NCI-H1694 treated with DMSO at 0.1 percent for 48 hours (cell line): Measurements from ENCODE around the gene BRD2.
A peak's percentile ranks its signal among the peaks of the same experiment; 100 is the strongest.
"Not testable (repeated sequence)": the region's sequence is repeated elsewhere in the genome, so short reads cannot be mapped to it uniquely, and the experiment has no call there.

Source experiments
- DNase-seq: peaks from one replicate; lab custom pipeline; 2025; lab: John Stamatoyannopoulos, UW

The BRD2 gene

DNA sequence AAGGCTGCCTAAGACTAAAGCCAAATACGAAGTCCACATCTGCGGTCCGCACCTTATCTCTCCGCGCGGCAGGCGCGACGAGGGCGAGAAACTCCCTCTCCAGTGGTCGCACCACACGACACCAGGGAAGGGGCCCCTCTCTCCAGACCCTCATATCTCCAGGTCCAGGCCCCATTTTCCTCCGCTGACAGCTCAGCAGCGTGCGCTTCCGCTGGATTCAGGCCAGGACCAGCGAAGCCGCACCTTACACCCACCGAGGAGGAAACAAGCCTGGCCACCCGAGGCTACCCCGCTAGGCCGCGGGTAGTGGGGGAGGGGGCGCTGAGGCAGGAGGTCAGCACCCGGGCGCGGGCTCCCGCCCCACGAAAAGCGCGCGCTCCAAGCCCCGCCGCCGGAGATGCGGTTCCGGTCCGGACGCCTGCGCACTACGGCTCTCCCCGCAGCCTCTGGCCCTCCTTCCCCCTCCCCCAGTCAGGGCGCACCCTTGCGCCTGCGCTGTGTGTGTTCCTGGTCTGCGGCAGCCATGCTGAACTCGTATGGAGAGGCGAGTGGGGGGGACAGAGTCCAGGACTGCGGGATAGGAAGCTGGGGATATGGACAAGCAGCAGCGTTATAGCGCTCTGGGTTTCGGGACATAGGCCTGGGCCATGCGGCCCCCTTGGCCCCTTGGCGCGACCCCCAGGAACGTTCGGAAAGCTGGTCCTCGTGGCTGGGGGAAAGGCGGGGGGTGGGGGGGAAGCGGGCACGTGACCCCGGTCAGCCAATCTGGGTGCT lies at the start of gene BRD2:
Gene BRD2 (plus strand): TSS at position 502 of the 774 bp plus-strand sequence. CDS start 4,305 bp downstream, outside the sequence.
- peak; percentile 88 for DNase-seq

- DNase-seq, result no peak
Measured at GRCh38 chr6:32920715-32921114, 47.7 kb upstream of the BRD2 start.

DNA sequence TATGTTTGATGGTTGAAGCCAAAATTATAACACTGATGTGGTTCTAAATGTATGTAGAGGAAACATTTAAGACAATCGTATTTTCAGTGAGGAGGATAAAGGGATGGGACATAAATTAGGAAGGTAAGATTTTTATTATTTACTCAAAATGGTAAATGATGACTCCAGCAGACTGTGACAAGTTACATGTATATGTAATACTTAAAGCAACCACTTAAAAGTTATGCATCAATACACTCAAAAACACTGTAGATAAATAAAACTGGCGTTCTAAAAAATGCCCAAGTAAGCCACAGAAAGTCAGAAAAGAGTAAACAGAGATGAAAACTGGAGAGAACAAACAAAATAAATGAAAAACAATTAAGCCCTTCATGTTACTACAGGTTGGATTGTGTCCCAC lies 46.3 kb upstream of the BRD2 start:
- no peak for DNase-seq

GRCh38 chr6:32931211-32931610 lies 37.2 kb upstream of the BRD2 start:
- no peak for DNase-seq

DNA sequence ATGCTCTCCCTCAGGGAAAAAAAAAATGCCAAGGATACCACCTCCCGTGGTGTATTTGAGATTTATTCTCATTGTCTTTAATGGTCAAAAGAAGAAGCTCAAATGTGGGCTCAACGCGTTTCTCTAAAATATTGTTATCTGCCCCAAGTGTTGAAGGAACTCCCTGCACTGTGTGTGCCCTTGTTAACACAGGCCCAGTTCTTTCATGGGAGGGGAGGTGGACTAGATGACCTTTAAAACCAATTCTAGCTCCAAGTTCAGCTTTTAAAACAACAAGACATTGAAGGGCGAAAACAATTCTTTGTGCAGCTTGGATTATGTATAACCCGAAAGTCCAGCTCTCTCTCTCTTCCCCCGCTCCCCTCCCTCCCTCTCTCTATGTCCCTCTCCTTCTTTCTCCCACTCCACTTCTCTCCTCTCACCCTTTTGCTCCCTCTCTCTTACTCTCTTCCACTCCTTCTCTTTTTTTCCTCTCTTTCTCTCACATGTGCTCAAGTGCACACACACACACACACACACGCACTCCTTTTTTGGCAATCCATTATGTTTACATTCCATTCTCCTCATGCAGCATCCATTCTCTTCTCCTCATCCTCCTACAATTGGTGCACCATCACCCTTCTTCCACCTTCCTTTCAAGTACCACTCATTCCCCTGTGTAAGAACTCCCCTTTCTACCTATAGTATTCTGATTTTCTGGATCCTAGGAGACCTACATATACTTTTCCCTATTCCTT lies 36.1 kb upstream of the BRD2 start:
- DNase-seq, result no peak

GRCh38 chr6:32933661-32934085 lies 34.7 kb upstream of the BRD2 start:
- peak; percentile 20 for DNase-seq

GRCh38 chr6:32935551-32936238 lies 32.7 kb upstream of the BRD2 start:
- no peak for DNase-seq

DNA sequence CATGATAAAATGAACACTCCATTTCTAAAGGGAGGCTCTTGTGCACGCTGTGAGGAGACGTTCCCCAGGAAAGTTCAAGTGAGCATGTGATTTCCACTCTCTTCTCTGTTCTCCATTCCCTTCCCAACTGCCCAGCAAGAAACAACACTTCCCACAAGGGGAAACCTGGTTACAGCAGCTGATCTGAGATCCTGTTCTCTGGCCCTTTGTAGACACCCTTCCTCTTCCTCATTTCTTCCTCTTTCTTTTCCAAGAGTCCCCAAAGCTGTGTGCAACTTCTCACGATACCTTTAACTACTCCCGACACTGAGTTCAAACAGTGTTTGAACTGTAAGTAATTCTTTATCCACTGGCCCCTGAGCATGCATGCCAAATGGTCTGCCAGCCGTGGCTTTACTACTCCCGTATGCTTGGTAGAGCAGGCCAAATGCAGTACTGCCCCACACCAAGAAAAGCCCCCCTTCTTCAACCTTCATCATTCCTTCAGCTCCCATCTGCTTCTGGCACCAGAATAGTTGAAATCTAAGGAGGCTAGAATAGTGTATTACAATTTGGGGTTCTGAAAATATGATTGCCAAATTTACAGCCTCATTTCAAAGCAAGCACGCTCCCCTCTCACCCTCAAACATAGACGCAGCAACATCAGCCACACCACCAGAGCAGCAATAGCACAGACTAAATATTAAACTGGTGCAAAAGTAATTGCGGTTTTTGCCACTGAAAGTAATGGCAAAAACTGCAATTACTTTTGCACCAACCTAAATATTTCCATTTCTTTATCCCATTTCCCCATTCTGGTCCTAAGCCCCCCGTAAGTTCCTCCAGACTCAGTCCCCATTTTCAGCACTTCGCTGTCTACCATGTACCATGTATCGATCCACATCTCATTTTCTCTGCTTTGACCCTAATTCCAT lies 31.9 kb upstream of the BRD2 start:
- DNase-seq, result no peak

DNA sequence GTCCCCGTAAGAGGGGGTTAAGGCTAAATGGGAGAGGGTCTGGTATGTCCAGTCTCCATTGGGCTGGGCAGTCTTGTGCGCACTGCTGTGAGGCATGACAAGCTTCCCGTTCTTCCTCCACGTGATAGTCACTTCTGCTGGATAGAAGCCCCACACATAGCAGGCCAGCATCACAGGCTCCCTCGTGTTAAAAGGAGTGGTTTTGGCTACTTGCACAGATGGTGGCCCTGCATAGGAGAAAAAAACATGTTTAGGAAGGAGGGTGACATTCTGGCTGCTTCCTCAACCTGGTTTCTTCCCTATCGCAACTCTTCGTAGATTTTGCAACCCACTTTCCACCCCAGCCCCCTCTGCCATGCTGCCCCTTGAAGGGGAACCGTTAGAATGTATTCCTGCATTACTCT lies 31.2 kb upstream of the BRD2 start:
- DNase-seq, result no peak

- DNase-seq, result no peak
Measured at GRCh38 chr6:32938494-32938893, 29.9 kb upstream of the BRD2 start.

- DNase-seq, result peak; percentile 75
Measured at GRCh38 chr6:32940656-32941213, 27.7 kb upstream of the BRD2 start, which contains the start of gene HLA-DMB. Gene HLA-DMB, minus strand, starts transcription at chr6:32941028. Its CDS starts 221 bp downstream, at chr6:32940807.

DNA sequence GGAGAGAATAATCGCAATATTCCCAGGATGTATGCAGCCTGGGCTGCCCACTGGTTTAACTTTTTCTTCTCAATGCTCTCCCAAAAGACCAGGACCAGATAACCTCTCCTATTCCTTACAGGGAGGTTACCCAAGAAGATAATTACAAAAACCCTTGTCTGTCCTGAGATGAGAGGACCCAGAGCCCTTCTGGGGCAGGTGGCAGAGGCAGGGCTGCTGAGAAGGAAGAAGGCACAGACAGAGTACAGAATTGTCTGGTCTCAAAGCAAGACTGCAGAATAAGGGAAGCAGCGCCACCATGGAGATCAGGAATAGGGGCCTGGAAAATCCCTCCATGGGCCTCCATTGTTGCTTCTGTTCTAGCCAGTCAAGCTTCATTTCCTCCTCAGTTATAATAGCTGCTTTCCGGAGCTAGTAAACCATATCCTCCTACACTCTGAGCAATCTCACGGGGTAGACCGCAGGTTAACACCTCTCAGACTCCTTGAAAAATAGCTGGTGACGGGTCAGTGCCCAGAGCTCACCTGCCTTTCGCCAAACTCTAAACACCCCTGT lies 27.1 kb upstream of the BRD2 start:
- DNase-seq, result no peak

DNA sequence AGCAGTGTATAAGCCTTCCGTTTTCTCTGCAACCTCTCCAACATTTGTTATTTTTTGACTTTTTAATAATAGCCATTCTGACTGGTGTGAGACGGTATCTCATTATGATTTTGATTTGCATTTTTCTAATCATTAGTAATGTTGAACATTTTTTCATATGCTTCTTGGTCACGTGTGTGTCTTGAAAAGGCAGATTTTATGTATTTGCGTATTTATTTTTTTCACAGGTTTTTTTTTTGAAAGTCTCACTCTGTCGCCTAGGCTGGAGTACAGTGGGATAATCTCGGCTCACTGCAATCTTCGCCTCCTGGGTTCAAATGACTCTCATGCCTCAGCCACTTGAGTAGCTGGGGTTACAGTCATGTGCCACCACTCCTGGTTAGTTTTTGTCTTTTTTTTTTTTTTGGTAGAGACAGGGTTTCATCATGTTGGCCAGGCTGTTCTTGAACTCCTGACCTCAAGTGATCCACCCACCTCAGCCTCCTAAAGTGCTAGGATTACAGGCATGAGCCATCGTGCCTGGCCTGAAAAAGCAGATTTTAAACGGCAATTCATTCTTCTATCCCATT lies 25.8 kb upstream of the BRD2 start:
- DNase-seq, result not testable (repeated sequence)

GRCh38 chr6:32943864-32944649 lies 24.3 kb upstream of the BRD2 start:
- no peak for DNase-seq

GRCh38 chr6:32945108-32945760 lies 23.2 kb upstream of the BRD2 start:
- no peak for DNase-seq

DNA sequence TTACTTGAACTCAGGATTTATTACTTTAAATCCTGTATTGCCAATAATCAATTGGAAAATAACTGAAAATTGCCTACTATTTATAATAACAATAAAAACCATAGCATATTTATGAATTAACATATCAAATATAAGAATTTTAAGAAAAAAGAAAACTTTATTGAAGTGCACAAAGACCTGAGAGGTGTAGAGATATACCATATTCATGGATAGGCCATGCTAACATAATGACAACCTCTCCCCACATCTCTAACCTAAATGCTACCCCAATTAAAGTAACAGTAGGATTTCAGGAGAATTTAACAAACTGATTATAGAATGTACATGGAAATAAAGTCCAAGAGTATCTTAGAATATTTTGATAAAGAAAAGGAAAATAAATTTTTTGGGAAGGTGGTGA lies 22.4 kb upstream of the BRD2 start:
- DNase-seq, result no peak

DNA sequence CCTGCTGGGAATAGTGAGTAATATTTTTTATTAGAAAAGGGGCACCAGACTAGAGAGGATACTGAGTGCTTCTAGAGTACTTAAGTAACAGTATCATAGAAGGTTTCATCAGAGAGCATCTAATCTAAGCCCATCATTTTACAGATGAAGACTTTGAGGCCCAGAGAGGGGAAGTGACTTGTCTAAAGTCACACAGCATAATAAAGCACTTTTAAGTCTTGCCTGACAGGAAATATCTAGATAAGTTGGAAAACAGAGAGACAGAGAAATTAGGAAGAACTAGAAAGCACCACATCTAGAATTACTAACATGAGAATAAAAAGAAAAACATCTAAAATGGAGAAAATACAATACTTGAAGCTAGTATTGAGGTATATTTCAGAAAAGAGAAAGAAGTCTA lies 21.5 kb upstream of the BRD2 start:
- DNase-seq, result no peak

DNA sequence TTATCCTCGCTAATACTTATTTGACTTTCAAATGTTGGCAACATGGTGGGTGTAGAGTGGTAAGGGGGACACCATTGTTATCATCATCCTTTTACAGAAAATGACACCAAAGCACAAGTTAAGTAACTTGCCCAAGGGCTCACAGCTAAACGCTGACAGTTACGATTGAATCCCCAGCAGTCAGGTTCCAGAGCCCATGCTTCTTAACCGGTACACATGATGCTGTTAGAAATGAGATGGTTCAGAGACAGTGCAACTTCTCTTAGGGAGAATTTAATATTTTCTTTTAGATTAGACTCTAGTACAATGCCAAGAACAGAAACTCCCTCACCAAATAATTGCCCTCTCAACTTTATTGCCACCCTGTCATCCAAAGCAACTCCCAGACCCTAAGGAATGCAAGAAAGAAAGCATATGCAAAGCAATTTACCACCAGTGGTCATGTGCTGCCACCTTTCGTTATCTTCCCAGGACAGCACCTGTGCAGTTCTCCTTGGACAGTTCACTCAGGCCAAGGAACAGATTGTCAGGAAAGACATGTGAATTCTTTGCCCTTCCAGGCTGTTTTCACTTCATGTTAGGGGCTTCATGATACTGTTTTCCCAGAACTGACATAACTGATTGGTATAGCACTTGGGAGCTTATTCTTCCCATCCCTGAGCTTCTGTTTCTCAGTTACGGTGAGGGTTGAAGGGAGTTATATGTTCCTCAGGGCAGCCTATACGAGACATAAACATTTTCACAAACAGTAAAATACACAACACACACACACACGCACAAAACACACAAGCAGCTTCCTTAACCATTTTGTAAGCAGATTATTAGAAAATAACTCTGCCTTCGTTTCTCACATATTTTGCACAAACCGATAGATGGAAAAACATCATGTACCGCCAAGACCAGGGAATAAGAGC lies 20.6 kb upstream of the BRD2 start:
- peak; percentile 11 for DNase-seq
